T-helper 9 cell (primary cell): ENCODE data around the gene GMPR2.

Experiments
- DNase-seq: peaks from one replicate; pipeline ENCODE4 v3.0.0-alpha.2; 2020

Gene GMPR2

GRCh38 chr14:24254630-24255392, 22.1 kb downstream of the GMPR2 start:
- no peak for DNase-seq

- DNase-seq, result no peak
Measured at GRCh38 chr14:24255438-24255837, 22.7 kb downstream of the GMPR2 start.

- DNase-seq, result no peak
Measured at GRCh38 chr14:24255931-24256711, 23.4 kb downstream of the GMPR2 start.

GRCh38 chr14:24256960-24257359, 24.2 kb downstream of the GMPR2 start:
- no peak for DNase-seq

GRCh38 chr14:24258119-24258518, 25.4 kb downstream of the GMPR2 start:
- DNase-seq, result no peak

- no peak for DNase-seq
Measured at GRCh38 chr14:24258548-24259265, 26.0 kb downstream of the GMPR2 start.

GRCh38 chr14:24259282-24260025, 26.7 kb downstream of the GMPR2 start:
- no peak for DNase-seq

- no peak for DNase-seq
Measured at GRCh38 chr14:24260026-24260779, 27.5 kb downstream of the GMPR2 start.

- no peak for DNase-seq
Measured at GRCh38 chr14:24260780-24261157, 28.0 kb downstream of the GMPR2 start.

- no peak for DNase-seq
Measured at GRCh38 chr14:24261256-24261968, 28.7 kb downstream of the GMPR2 start.

GRCh38 chr14:24261969-24262327, 29.2 kb downstream of the GMPR2 start:
- no peak for DNase-seq

GRCh38 chr14:24262821-24263733, 30.3 kb downstream of the GMPR2 start, which contains the start of gene TGM1:
Gene TGM1, minus strand, starts transcription at chr14:24263177. Its CDS starts 825 bp downstream, at chr14:24262352.
- no peak for DNase-seq

GRCh38 chr14:24263848-24264247, 31.1 kb downstream of the GMPR2 start:
- DNase-seq, result no peak

- no peak for DNase-seq
Measured at GRCh38 chr14:24264298-24264697, 31.6 kb downstream of the GMPR2 start.

GRCh38 chr14:24266344-24267244, 33.9 kb downstream of the GMPR2 start:
- DNase-seq, result no peak

GRCh38 chr14:24267516-24267915, 34.8 kb downstream of the GMPR2 start:
- no peak for DNase-seq

- no peak for DNase-seq
Measured at GRCh38 chr14:24268225-24268624, 35.5 kb downstream of the GMPR2 start.

- no peak for DNase-seq
Measured at GRCh38 chr14:24269368-24269767, 36.6 kb downstream of the GMPR2 start.

- no peak for DNase-seq
Measured at GRCh38 chr14:24269910-24270536, 37.3 kb downstream of the GMPR2 start.
